ENCODE data around the gene TDG.

TDG gene

GRCh38 chr12:103965590-103966504 is at the start of gene TDG:
Gene TDG (plus strand): TSS chr12:103965872. CDS start chr12:103966038, 166 bp downstream.
- DNase-seq (ENCODE audit: low spot score), result peak; percentile 97

- DNase-seq (ENCODE audit: low spot score), result no peak
These were observed 47.8 kb upstream of the TDG start for GRCh38 chr12:103917873-103918272.

GRCh38 chr12:103924761-103925641 is 40.7 kb upstream of the TDG start:
- no peak for DNase-seq (ENCODE audit: low spot score)

- DNase-seq (ENCODE audit: low spot score), result no peak
These were observed 37.0 kb upstream of the TDG start for GRCh38 chr12:103928682-103929045.

GRCh38 chr12:103929046-103929783 is 36.5 kb upstream of the TDG start:
- DNase-seq (ENCODE audit: low spot score), result peak; percentile 81

DNA sequence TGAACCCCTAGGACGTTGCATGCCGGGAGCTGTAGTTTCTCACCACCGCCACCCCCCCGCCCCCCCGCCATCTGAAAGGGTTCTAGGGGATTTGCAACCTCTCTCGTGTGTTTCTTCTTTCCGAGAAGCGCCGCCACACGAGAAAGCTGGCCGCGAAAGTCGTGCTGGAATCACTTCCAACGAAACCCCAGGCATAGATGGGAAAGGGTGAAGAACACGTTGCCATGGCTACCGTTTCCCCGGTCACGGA is 36.0 kb upstream of the TDG start:
- no peak for DNase-seq (ENCODE audit: low spot score)

GRCh38 chr12:103930034-103930786 is 35.5 kb upstream of the TDG start, which contains the start of gene HSP90B1:
Gene HSP90B1 (plus strand): TSS chr12:103930410. CDS start chr12:103930516, 106 bp downstream.
- peak; percentile 99 for DNase-seq (ENCODE audit: low spot score)

DNA sequence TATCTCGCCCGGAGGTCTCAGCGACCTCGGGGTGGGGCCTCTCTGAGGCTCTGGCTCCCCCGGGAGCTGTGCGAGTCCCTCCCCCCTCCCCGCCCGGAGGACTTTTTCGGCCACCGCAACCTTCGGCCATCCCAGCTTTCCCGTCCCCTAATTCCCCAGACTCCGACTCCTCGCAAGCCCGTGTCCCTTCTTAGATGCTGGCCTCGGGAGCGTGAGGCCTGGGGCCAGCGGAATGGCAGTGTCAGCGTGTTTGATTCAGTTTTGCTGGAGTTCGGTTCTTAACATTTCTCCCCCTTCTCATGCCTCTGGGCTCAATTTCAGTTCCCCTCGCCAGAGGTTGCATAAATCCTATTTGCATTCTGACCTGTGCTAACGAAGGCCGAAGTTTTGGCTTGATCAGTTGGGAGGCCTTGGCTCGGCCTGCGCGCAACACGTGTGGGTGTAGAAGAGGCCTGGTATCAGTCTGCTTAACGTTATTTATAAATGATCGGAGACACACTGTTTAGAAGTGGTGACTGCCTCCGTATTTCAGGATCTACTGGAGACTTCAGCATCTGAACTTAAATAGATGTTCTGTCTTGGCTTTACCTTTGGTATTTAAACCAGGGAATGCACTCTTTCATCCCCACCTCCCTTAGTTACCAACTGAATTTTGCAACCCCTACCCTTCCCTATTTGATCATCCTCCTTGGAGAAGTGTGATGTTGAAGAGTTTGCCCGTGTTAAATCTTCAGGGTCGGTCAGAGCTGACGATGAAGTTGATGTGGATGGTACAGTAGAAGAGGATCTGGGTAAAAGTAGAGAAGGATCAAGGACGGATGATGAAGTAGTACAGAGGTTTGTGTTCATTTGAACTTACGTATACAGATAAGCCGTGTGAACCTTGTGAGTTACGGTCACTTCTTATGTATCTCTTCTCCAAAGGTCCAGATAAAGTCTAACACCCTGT is 34.6 kb upstream of the TDG start:
- peak; percentile 13 for DNase-seq (ENCODE audit: low spot score)

DNA sequence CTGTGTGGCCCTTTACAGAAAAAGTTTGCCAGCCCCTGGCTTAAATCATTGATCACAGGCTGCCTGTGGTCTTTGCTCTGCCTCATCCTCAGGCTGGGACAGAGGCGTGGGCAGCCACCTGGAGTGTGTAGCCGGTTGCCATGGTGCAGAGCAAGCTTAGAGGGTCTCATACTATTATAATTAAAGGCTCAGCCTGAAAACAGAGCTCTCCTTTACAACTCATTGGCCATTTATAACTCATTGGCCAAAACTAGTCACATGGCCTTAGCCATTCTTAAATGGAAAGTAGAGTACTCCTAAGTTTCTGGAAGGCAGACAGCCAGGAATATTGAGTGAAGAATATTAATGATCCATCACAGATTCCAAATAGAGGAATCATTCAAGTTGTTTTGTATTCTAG is 32.4 kb upstream of the TDG start:
- no peak for DNase-seq (ENCODE audit: low spot score)

DNA sequence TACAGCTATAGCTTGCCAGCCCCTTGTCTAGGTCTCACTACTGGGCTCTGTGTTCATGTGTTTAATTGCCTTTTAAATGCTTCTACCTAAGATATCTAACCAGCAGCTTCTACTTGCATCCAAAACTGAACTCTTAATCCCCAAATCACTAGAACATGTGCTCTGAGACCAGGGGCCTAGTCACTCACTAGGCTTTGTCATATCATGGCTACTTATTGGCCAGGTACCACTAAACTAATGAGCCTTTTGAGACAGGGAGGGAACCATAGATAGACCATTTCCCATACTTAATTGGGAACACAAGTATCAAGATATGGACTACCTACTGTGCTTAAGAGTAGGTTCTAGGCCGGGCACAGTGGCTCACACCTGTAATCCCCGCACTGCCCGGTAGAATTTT is 29.0 kb upstream of the TDG start:
- DNase-seq (ENCODE audit: low spot score), result no peak

GRCh38 chr12:103944964-103945363 is 20.7 kb upstream of the TDG start:
- DNase-seq (ENCODE audit: low spot score), result no peak

- DNase-seq (ENCODE audit: low spot score), result no peak
These were observed 17.7 kb upstream of the TDG start for GRCh38 chr12:103947871-103948555.

DNA sequence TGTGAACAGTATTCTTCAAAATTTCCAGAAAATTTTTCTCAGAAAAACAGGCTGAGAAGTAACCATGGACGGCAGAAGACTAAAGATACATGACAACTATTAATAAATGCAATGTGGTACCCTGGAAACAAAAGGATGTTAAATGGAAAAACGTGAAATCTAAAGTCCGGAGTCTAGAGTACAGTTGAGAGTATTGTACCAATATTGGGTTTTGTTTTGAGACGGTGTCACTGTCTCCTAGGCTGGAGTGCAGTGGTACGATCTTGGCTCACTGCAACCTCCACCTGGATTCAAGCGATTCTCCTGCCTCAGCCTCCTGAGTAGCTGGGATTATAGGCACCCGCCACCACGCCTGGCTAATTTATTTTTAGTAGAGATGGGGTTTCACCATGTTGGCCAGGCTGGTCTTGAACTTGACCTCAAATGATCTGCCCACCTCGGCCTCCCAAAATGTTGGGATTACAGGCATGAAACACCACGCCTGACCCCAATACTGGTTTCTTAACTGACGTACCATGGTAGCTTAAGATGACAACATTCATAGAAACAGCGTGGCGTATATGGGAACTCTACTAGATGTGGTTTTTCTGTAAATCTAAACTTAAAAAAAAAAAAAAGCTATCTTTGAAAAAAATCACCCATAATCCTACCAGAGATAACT is 16.8 kb upstream of the TDG start:
- DNase-seq (ENCODE audit: low spot score), result no peak

DNA sequence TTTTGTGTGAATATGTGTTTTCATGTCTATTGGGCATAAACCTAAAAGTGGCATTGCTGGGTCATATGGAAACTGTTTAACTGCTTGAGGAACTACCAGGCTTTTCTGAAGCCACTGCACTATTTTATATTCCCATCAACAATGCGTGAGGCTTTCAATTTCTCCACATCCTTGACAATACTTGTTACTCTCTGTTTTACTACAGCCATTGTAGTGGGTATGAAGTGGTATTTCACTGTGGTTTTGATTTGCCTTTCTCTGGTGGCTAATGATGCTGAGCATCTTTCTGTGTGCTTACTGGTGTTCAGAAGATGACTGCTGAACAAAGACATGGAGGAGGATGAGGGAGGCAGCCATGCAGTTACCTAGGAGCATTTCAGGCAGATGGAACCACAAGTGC is 13.2 kb upstream of the TDG start:
- no peak for DNase-seq (ENCODE audit: low spot score)

- peak; percentile 11 for DNase-seq (ENCODE audit: low spot score)
These were observed 9.7 kb upstream of the TDG start for GRCh38 chr12:103955811-103956508.

GRCh38 chr12:103956509-103957027 is 9.1 kb upstream of the TDG start:
- no peak for DNase-seq (ENCODE audit: low spot score)

- no peak for DNase-seq (ENCODE audit: low spot score)
These were observed 7.7 kb upstream of the TDG start for GRCh38 chr12:103957865-103958388.

DNA sequence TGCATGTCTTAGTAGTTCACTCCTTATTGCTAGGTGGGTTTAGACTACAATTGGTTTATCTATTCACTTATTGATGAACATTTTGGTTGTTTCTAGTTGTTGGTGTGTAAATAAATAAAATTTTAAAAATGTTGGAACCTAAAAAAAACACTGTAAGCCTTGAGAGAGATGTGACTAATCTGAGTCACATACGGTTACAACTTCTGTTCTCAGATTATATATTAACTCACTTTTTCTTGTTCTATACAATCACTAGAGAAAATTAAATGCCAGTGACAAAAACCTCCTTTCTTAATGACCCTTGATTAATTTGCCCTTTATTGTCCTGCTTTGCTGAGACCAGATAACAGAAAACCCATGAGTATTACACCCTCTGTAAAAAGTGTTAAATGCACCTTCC is 7.1 kb upstream of the TDG start:
- DNase-seq (ENCODE audit: low spot score), result no peak

Data from kidney capillary endothelial cell (primary cell).